NK-92 treated with Interleukin-12 subunit alpha and Interleukin-12 subunit beta, amount 100 ng/mL, for 24 hours (cell line): ENCODE data around the gene EEPD1.
"Not testable (repeated sequence)": the region's sequence is repeated elsewhere in the genome, so short reads cannot be mapped to it uniquely, and the experiment has no call there.

ENCODE experiments used
- DNase-seq: peaks from one replicate; lab custom pipeline; 2025; lab: John Stamatoyannopoulos, UW

The EEPD1 gene

DNA sequence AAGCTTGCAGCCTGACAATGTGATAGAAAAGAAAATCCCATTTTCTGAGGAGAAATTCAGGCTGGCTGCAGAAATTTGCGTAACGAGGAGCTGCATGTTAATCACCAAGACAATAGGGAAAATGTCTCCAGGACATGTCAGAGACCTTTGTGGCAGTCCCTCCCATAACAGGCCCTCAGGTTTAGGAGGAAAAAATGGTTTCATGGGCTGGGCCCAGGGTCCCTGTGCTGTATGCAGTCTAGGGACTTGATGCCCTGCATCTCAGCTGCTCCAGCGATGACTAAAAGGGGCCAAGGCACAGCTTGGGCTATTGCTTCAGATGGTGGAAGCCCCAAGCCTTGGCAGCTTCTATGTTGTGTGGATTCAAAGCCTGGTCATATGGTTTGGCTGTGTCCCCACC lies 168.2 kb downstream of the EEPD1 start:
- not testable (repeated sequence) for DNase-seq

DNA sequence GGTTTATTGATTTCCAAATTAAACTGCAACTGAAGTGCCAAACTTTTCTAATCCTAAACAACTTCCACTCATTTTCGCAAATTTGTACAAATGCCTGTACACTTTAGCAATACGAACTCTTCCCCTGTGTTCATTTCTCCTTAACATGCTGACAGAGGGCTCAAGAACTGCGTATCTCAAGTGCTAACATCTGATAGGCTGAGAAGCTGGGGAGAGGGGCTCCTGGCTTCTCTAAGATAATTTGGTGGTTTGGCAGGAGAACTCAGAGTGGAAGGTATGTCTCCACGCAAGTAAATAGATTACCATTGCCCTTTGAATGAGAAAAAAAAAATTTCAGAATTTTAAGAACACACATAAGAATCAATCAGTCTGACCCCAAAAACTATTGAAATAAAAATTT lies 183.3 kb downstream of the EEPD1 start:
- no peak for DNase-seq

GRCh38 chr7:36338256-36338655 lies 185.2 kb downstream of the EEPD1 start:
- no peak for DNase-seq

DNA sequence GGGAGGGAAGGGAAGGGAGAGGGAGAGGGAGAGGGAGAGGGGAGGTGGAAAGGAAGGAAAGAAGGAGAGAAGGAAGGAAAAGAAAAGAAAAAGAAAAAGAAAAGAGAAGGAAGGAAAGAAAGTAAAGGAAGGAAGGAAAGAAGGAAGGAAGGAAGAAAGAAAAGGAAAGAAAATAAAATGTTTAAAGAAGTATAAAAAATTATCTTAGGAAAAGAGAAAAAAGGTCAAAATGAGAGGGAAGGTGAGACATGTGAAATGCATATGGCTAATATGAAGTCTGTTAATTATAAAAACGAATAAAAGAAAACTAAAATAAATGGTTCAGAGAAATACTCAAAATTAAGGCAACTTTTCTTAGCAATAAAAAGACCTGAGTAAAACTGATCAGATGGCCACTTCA lies 190.5 kb downstream of the EEPD1 start:
- DNase-seq: no peak

DNA sequence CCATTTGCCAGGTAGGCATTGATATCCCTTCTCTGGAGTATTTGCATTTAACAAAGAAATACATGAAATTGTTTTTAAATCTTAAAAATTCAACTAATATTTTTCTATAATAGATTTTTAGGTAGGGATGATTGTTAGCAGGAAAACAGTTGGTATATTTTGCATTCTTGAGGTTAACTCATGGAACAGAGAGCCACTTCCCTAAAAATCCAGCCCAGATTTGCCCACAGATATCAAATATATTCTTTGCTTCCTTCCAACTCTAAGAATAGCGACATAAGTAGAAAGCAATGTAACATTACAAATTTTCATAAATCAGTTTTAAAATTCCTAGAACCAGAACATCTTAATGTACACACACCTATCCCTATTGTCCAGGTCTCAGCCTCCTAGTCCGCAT lies 191.6 kb downstream of the EEPD1 start:
- no peak for DNase-seq

GRCh38 chr7:36346260-36346831 lies 193.3 kb downstream of the EEPD1 start:
- DNase-seq: no peak

- no peak for DNase-seq
These were observed 195.2 kb downstream of the EEPD1 start for GRCh38 chr7:36348256-36348655.

DNA sequence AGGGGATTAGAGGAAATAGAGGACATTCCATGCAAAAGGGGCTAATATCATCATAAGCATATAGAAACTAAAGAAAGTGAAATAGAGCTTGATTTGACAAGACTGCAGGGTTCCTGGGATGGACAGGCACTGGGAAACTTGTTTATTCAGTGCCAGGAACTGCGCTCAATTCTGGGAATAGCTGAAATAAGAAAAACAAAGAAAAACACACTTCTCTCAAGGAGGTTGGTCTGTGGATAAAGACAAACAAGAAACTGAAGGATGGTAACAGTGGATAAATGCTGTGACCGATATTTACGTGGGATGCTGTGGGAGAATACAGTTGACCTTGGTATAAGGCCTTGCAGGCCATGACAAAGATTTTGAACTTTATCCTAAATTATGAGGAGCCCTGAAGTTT lies 195.7 kb downstream of the EEPD1 start:
- DNase-seq: no peak

DNA sequence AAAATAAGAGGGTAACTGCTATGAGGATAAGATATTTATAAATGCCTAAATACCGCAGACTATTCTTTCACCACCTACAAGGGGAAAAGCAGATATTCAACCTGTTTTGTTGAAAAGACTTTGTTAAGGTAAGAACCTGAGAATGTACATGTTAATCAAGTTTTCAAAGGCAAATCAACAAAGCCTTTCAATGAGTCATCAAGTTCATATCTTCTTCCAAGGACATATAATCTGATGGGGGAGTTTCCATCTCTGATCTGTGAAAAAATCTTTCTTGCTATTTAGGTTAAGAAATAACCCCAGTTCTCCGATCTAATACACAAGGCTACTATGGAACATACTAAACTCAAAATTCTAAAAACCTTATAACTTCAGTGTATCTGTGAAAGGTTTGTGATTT lies 196.6 kb downstream of the EEPD1 start:
- DNase-seq: no peak
